Neural progenitor cell (in vitro differentiated cells): Measurements from ENCODE around the gene LRRC9.

Experiments
- EZH2 ChIP-seq: fragments of 200-600 bp; sonication (generic); IDR thresholded peaks from 2 replicates; pipeline ENCODE4 v1.6.1; 2017; ENCODE audit warnings: antibody characterized with exemption, mild to moderate bottlenecking, moderate library complexity
- TF ChIP-seq, protein P1 (sequence below): fragments of 200-600 bp; sonication (generic); IDR thresholded peaks from 2 replicates; pipeline ENCODE4 v1.5.1; 2017; ENCODE audit warnings: antibody characterized with exemption, mild to moderate bottlenecking

DNA sequence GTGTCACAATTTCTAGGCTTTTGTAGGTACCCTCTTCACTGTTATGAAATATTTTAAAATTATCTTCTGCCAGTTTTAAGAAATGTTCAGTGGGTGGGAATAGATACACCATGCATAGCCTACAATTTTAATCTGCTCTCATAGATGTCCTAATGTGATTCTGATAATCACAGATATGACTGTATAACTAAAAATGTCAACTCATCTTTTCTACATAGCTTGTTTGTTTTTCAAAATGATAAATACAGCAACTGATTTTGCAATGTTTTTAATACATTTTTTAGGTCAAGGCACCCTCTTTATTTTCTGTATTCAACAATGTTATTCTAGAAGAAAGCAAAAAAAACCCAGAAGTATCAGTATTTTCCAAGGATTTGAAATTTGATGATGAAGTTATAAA is 61.6 kb downstream of the LRRC9 start:
- TF ChIP-seq EZH2: no peak
- TF ChIP-seq, protein P1, sequence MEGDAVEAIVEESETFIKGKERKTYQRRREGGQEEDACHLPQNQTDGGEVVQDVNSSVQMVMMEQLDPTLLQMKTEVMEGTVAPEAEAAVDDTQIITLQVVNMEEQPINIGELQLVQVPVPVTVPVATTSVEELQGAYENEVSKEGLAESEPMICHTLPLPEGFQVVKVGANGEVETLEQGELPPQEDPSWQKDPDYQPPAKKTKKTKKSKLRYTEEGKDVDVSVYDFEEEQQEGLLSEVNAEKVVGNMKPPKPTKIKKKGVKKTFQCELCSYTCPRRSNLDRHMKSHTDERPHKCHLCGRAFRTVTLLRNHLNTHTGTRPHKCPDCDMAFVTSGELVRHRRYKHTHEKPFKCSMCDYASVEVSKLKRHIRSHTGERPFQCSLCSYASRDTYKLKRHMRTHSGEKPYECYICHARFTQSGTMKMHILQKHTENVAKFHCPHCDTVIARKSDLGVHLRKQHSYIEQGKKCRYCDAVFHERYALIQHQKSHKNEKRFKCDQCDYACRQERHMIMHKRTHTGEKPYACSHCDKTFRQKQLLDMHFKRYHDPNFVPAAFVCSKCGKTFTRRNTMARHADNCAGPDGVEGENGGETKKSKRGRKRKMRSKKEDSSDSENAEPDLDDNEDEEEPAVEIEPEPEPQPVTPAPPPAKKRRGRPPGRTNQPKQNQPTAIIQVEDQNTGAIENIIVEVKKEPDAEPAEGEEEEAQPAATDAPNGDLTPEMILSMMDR: no peak
